ENCODE results near the gene GPRC5B.

GRCh38 chr16:19896951-19897350, 12.3 kb upstream of the GPRC5B start:
- no peak for TF ChIP-seq POLR2A (IDR thresholded peaks at IDR 0.05; ENCODE audit: low read depth)
- no peak for TF ChIP-seq CTCF (IDR thresholded peaks at IDR 0.05)
- TF ChIP-seq POLR2AphosphoS5 (IDR thresholded peaks at IDR 0.05): no peak
- no peak for TF ChIP-seq EP300 (IDR thresholded peaks at IDR 0.05)
